GM18868 (cell line): Measurements from ENCODE around the gene ADARB2.

Experiments used
- ATAC-seq: cut with Tn5 transposase; IDR thresholded peaks from one replicate; pipeline ENCODE4 v1.9.1; 2021; ENCODE audit warnings: mild to moderate bottlenecking, moderate library complexity; ENCODE audit not compliant: unreplicated experiment

ADARB2 gene

GRCh38 chr10:1130995-1131790, 606.1 kb downstream of the ADARB2 start:
- ATAC-seq, result no peak

GRCh38 chr10:1130226-1130625, 607.1 kb downstream of the ADARB2 start:
- no peak for ATAC-seq

GRCh38 chr10:1128649-1129048, 608.7 kb downstream of the ADARB2 start:
- ATAC-seq, result no peak

GRCh38 chr10:1128115-1128514, 609.2 kb downstream of the ADARB2 start:
- no peak for ATAC-seq

GRCh38 chr10:1127629-1128028, 609.7 kb downstream of the ADARB2 start:
- no peak for ATAC-seq
